Astrocyte (in vitro differentiated cells and primary cell): Measurements from ENCODE around the gene BTN2A1. TPM values are rescaled to one million over a fixed set of nuclear protein-coding genes. Genes with fewer than 3 reads are reported as not detected.

Experiments
- DNase-seq: peaks from one replicate; pipeline ENCODE4 v3.0.0-alpha.2; 2010; ENCODE audit warnings: low read depth
- FAIRE-seq: peaks from 2 replicates; lab custom pipeline; 2011; peaks lifted over from hg19 to GRCh38; lab: Jason Lieb, UNC
- H2AFZ ChIP-seq: 2 replicates; pipeline ENCODE4 v1.6.0; 2012; ENCODE audit warnings: low read depth, low read length, inconsistent platforms
- H3K27ac ChIP-seq: 2 replicates; pipeline ENCODE4 v1.5.1; 2011; ENCODE audit warnings: low read depth, low read length, inconsistent platforms
- H3K27me3 ChIP-seq: 2 replicates; pipeline ENCODE4 v1.6.0; 2011; ENCODE audit warnings: low read length, inconsistent platforms; ENCODE audit not compliant: insufficient read depth
- H3K36me3 ChIP-seq: 2 replicates; pipeline ENCODE4 v1.5.1; 2011; ENCODE audit warnings: low read length, inconsistent platforms; ENCODE audit not compliant: insufficient read depth
- H3K4me1 ChIP-seq: 2 replicates; pipeline ENCODE4 v1.5.1; 2011; ENCODE audit warnings: low read length, inconsistent platforms; ENCODE audit not compliant: insufficient read depth
- H3K4me2 ChIP-seq: 2 replicates; pipeline ENCODE4 v1.6.0; 2012; ENCODE audit warnings: low read length, inconsistent platforms
- H3K4me3 ChIP-seq: 2 replicates; pipeline ENCODE4 v1.5.1; 2011; ENCODE audit warnings: low read depth, mild to moderate bottlenecking, low read length, inconsistent platforms; ENCODE audit not compliant: insufficient read depth
- H3K79me2 ChIP-seq: 2 replicates; pipeline ENCODE4 v1.6.0; 2012; ENCODE audit warnings: mild to moderate bottlenecking, low read length, inconsistent platforms; ENCODE audit not compliant: insufficient read depth
- H3K9ac ChIP-seq: 2 replicates; pipeline ENCODE4 v1.6.0; 2012; ENCODE audit warnings: mild to moderate bottlenecking, low read length, inconsistent platforms
- H3K9me3 ChIP-seq: 2 replicates; pipeline ENCODE4 v1.5.1; 2012; ENCODE audit warnings: low read depth, mild to moderate bottlenecking, low read length, inconsistent platforms; ENCODE audit not compliant: insufficient read depth
- H4K20me1 ChIP-seq: 2 replicates; pipeline ENCODE4 v1.6.0; 2012; ENCODE audit warnings: low read length, inconsistent platforms; ENCODE audit not compliant: insufficient read depth
- H3K27ac Mint-ChIP-seq: one replicate; pipeline ENCODE4 v1.8.0; 2021; ENCODE audit warnings: mild to moderate bottlenecking, mixed read lengths; ENCODE audit not compliant: unreplicated experiment
- H3K27me3 Mint-ChIP-seq: one replicate; pipeline ENCODE4 v1.8.0; 2021; ENCODE audit warnings: low read depth, mixed read lengths; ENCODE audit not compliant: unreplicated experiment
- H3K36me3 Mint-ChIP-seq: one replicate; pipeline ENCODE4 v1.8.0; 2021; ENCODE audit warnings: low read depth, mixed read lengths; ENCODE audit not compliant: unreplicated experiment
- H3K4me1 Mint-ChIP-seq: one replicate; pipeline ENCODE4 v1.8.0; 2021; ENCODE audit warnings: low read depth, mixed read lengths; ENCODE audit not compliant: unreplicated experiment
- H3K4me3 Mint-ChIP-seq: one replicate; pipeline ENCODE4 v1.8.0; 2021; ENCODE audit warnings: mild to moderate bottlenecking, moderate library complexity, mixed read lengths; ENCODE audit not compliant: unreplicated experiment
- H3K9me3 Mint-ChIP-seq: one replicate; pipeline ENCODE4 v1.8.0; 2021; ENCODE audit warnings: mild to moderate bottlenecking, mixed read lengths; ENCODE audit not compliant: unreplicated experiment
- EZH2 ChIP-seq: IDR thresholded peaks from 2 replicates; pipeline ENCODE4 v1.6.1; 2012; ENCODE audit warnings: mild to moderate bottlenecking, low read length, inconsistent platforms; ENCODE audit not compliant: insufficient read depth
- total RNA-seq: library from RNA; stranded (reverse); gene quantifications from 2 replicates; pipeline ENCODE4 v1.2.1, GENCODE V29; 2021
- TF ChIP-seq, protein P1 (sequence below): IDR thresholded peaks from 2 replicates; pipeline ENCODE4 v1.5.1; 2011; ENCODE audit warnings: low read depth, mild to moderate bottlenecking, inconsistent platforms, low read length, moderate library complexity; ENCODE audit not compliant: insufficient read depth

The BTN2A1 gene
- total RNA-seq, 1 donor from 2014 or later: 50.4 TPM

DNA sequence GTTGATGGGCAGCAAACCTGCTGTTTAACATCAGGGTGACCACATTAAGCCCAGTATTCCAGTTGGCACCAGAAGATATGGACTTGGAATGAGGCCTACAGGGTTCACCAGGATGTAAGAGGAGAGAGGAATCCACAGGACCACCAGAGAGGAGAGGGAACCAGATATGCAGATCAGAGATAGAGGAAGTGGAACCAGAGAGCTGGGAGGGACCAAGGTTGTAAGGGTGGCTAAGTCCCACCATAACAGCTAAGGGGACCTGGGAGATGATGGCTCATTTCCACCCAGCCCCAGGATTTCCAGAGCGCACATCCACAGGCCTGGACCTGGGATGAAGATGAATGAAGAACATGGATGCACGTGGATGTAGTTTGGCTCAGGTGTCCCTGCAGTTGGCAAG, 11.1 kb downstream of the BTN2A1 start:
- Histone ChIP-seq H3K9ac (no peak overlapping the region), H3K27me3 (no peaks in the 10 kb centered on the region), H3K79me2 (no peaks in the 10 kb centered on the region), H2AFZ (no peak overlapping the region), H3K4me1 (no peaks in the 10 kb centered on the region), H3K27ac (no peak overlapping the region), H3K9me3 (no peaks in the 10 kb centered on the region), H3K4me2 (no peak overlapping the region), H3K36me3 (peaks cover 46% of the 10 kb centered on the region), H3K4me3 (no peak overlapping the region), H4K20me1 (peaks cover 6% of the 10 kb centered on the region)
- DNase-seq: no peak
- H3K36me3 Mint-ChIP-seq: peaks cover 46% of the 10 kb centered on the region
- no peaks in the 10 kb centered on the region for H3K27me3 Mint-ChIP-seq
- no peak overlapping the region for H3K4me3 Mint-ChIP-seq
- H3K4me1 Mint-ChIP-seq: no peaks in the 10 kb centered on the region
- FAIRE-seq: no peak
- no peak overlapping the region for H3K27ac Mint-ChIP-seq
- H3K9me3 Mint-ChIP-seq: no peaks in the 10 kb centered on the region
- TF ChIP-seq, protein P1, sequence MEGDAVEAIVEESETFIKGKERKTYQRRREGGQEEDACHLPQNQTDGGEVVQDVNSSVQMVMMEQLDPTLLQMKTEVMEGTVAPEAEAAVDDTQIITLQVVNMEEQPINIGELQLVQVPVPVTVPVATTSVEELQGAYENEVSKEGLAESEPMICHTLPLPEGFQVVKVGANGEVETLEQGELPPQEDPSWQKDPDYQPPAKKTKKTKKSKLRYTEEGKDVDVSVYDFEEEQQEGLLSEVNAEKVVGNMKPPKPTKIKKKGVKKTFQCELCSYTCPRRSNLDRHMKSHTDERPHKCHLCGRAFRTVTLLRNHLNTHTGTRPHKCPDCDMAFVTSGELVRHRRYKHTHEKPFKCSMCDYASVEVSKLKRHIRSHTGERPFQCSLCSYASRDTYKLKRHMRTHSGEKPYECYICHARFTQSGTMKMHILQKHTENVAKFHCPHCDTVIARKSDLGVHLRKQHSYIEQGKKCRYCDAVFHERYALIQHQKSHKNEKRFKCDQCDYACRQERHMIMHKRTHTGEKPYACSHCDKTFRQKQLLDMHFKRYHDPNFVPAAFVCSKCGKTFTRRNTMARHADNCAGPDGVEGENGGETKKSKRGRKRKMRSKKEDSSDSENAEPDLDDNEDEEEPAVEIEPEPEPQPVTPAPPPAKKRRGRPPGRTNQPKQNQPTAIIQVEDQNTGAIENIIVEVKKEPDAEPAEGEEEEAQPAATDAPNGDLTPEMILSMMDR: no peak
- no peak for TF ChIP-seq EZH2

DNA sequence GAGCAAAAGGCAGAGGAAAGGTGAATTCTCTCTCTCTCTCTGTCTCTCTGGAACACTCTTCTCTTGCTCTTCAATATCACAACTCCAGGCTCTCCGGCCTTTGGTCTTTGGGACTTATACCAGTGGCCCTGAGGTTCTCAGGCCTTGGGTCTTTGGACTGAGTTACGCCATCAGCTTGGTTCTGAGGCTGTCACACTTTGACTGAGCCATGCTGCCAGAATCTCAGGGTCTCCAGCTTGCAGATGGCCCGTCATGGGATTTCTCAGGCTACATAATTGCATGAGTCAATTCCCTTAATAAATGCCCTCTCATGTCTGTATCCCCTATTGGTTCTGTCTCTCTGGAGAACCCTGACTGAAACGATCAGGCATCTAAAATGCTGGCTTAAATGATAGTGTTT, 12.9 kb downstream of the BTN2A1 start:
- Mint-ChIP-seq H3K27me3 (no peaks in the 10 kb centered on the region), H3K9me3 (no peaks in the 10 kb centered on the region), H3K4me1 (peaks cover 6% of the 10 kb centered on the region), H3K36me3 (peaks cover 38% of the 10 kb centered on the region), H3K27ac (no peak overlapping the region), H3K4me3 (no peak overlapping the region)
- Histone ChIP-seq H3K4me1 (peaks cover 6% of the 10 kb centered on the region), H3K4me2 (no peak overlapping the region), H3K27me3 (no peaks in the 10 kb centered on the region), H4K20me1 (no peaks in the 10 kb centered on the region), H3K4me3 (no peak overlapping the region), H3K79me2 (no peaks in the 10 kb centered on the region), H3K9me3 (no peaks in the 10 kb centered on the region), H3K9ac (no peak overlapping the region), H2AFZ (no peak overlapping the region), H3K27ac (no peak overlapping the region), H3K36me3 (peaks cover 32% of the 10 kb centered on the region)
- no peak for TF ChIP-seq EZH2
- TF ChIP-seq, protein P1: no peak
- FAIRE-seq (no peak), DNase-seq (no peak)

- Mint-ChIP-seq H3K9me3 (no peaks in the 10 kb centered on the region), H3K4me3 (no peak overlapping the region), H3K4me1 (peaks cover 10% of the 10 kb centered on the region), H3K27me3 (no peaks in the 10 kb centered on the region), H3K27ac (no peak overlapping the region), H3K36me3 (peaks cover 29% of the 10 kb centered on the region)
- H3K27ac ChIP-seq: no peak overlapping the region
- H3K79me2 ChIP-seq: no peaks in the 10 kb centered on the region
- TF ChIP-seq EZH2: no peak
- TF ChIP-seq, protein P1: no peak
- no peak overlapping the region for H3K4me3 ChIP-seq
- no peak overlapping the region for H3K9ac ChIP-seq
- FAIRE-seq (no peak), DNase-seq (no peak)
- H2AFZ ChIP-seq: no peak overlapping the region
- H3K4me2 ChIP-seq: no peak overlapping the region
- H4K20me1 ChIP-seq: no peaks in the 10 kb centered on the region
- H3K4me1 ChIP-seq: peaks cover 12% of the 10 kb centered on the region
- peaks cover 19% of the 10 kb centered on the region for H3K36me3 ChIP-seq
- no peaks in the 10 kb centered on the region for H3K27me3 ChIP-seq
- H3K9me3 ChIP-seq: no peaks in the 10 kb centered on the region
Observed at GRCh38 chr6:26471970-26472369, 14.2 kb downstream of the BTN2A1 start.
